Putamen (tissue), 1 donor: ENCODE results near the gene PRR29.
"Not testable (repeated sequence)": the region's sequence is repeated elsewhere in the genome, so short reads cannot be mapped to it uniquely, and the experiment has no call there.

Experiments
- DNase-seq: peaks from one replicate; pipeline ENCODE4 v3.0.0-alpha.2; 2016; ENCODE audit warnings: low spot score

PRR29 gene

DNA sequence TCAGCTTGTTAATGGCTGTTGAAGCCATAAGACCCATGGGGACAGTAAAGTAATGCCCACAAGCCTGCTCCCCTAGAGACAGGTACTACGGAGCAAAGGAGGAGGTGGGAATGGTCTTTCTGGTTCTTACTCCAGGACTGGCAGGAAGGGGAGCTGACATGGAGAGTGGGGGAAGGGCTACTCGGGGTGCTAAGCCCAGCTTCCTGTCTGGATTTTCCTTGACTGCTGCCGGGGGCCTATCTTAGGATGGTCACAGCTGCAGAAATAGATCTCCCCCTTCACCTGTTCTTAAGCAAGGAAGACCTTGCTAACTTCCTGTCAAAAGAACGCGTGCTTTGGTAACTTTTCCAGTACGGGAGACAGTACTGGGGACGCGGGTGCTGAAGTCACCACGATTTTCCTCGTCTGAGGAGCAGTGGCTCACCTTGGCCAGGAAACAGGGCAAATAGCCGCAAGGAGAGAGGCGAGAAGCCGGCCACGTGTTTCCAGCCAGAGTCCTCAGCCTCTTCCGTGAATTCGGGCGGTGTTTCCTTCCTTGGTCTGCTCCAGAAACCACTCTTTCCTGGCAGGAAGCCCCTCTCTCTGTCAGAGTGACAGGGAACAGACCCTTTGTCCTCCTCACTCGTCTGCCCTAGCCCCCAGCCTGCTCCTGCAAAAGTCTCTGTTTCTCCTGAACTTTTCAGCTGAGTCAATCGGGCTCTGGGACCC, 656 bp upstream of the PRR29 start:
- DNase-seq, result no peak

DNA sequence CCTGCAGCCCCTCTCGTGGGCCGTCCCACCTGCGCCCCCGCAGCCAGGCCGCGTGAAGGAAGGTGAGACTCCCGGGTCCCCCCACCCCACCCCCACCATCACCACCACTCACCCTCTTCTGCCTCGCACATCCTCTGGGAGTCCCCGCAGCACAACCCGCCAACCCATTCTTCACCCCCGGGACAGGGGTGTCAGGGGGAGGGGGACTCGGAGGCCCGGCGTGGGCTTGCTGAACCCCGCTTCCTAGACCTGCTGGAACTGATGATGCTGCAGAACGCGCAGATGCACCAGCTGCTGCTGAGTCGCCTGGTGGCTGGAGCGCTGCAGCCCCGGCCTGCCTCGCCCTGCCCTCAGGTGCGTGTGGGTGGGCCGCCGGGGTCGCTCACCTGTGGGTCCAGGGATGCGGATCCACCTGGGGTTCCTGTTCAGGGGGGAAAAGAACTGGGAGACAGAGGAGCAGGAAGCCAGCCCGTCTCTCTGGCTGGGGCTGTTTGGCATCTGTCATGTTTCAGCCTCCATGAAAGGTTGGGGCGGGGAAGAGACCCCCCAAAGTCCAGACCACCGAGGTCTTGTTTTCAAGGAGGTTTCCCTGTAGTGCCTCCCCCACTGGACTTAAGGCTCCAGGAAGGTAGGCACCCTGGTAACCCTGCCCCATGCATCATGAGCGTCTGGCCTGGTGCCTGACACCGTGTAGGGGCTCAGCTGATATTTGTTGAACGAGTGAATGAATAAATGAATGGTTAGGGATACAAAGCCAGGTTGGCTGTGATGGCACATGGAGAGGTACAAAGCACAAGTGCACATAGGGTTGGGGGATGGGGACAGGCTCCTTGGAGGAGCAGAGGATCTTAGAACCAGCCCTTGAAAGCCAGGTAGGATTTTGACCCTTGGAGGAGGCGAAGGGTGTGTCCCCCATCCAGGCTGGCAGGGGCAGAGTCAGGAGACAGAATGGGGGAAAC, 849 bp downstream of the PRR29 start:
- DNase-seq, result no peak

DNA sequence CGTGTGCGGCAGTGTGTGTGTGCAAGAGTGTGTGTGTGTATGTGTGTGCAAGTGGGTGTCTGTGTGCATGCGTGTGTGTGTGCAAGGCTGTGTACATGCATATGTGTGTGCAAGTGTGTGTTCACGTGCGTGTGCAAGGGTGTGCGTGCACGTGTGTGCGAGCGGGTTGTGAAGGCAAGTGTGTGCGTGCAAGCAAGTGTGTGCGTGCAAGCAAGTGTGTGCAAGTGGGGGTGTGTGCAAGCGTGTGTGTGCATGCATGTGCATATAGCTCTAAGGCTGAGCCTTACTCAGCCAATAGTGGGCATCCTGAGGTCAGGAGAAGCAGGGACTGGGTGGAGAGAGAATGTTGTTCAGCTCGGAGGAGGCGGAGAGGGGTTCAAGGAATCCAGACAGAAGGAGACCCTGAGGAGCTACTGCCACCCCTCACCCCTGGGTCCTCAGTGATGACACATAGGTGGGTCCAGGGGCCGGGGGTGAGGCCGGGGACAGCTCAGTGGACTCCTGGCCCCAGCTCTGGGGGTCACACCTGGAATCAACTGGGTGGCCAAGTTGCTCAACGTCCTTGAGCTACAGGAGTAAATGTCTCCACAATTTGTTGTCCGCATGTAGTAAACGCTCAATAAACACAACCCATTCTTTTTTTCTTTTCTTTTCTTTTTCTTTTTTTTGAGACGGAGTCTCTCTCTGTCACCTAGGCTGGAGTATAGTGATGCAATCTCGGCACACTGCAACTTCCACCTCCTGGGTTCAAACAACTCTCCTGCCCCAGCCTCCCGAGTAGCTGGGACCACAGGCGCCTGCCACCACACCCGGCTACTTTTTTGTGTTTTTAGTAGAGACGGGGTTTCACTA, 1.8 kb downstream of the PRR29 start:
- DNase-seq, result no peak

DNA sequence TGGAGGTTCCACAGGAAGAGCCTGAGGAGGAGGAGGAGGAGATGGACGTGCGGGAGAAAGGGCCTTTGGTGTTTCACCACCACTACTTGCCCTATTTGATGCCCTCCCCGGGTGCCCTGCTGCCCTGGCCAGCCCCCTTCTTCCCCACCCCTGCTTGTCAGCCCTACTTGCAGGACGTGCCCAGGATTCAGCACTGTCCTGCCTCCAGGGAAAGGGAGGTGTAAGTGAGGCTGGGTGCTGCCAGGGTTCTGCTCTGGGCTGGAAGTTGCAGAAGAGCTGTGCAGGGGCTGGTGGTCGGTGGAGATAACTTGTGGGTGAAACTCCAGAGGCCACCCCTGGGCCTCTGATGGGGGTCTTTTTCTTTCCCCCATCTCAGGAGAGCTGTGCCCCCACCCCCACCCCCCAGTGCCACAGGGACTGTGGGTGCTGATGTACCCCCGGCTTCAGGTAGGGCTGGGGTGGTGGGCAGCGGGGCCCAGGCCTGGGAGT, 3.0 kb downstream of the PRR29 start:
- DNase-seq, result no peak

DNA sequence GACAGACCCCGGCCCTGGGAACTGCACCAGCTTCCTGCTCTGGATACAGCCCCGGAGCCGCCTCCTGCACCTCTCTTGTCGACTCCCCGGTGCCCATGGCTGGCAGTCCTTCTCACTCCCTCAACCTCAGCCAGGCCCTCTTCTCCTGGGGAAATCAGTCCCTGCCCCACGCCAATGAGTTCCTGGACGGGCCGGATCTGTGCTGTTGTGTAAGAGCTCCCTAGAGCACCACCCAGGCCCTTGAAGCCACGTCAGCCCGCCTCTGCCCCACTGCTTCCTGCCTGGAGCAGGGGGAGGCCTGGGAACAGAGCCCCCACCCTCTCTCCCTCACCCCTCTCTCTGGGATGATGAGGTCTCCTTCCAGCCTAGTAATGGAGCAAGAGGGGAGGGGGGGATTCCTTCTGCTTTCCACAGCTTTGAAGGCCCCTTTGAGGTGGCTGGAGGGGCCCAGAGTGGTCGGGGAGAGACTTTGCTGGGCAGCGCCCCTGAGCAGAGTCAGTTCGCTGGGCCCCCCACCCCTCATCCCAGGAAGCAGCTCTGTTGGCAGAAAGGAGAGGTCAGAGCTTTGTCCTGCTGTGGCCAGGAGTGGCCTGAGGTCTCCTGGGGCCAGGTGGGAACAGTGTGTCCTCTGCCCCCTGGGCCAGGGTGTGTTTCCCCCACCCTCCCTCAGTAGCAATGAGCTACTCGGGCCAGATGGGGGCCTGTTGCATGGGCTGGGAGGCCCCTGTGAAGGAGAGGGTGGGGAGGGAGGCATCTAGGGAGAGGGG, 3.8 kb downstream of the PRR29 start:
- DNase-seq, result no peak

DNA sequence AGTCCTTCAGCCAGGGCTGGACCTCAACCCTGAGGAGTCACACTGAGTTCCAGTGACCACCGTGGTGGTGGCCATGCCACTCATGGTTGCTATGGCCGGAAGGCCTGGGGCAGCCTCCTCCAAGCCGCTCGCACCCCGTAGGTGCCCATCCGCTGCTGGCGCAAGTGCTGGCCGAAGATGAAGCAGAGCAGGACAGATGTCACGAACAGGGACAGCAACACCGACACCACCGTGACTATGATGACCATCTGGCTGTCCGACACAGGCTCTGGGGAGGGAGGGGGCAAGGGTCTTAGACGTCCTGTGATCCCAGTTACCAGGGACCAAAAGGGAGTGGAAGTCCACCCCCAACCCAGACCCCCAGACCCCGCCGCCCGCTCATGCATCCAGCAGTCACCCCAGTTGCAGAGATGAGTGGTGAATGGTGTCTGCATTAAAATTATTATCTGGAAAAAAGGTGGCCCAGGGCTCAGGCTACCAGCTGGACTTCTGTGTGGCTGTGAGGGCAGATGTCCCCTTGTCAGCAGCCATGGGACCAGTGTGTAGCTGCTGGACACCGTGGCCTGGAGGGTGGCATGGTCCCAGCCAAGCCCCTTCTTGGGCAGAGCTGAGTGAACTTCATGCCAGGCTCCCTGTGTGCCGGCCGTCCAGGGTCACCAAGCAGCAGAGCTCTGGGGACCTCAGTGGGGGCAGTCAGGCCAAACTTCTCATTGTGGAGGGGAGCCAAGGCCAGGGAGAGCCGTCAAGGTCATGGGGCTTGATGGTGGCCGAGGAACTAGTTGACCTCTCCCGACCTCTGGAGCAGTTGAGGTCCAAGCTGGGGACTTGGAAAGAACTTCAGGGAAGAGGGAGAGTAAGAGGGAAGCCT, 4.7 kb downstream of the PRR29 start:
- no peak for DNase-seq

DNA sequence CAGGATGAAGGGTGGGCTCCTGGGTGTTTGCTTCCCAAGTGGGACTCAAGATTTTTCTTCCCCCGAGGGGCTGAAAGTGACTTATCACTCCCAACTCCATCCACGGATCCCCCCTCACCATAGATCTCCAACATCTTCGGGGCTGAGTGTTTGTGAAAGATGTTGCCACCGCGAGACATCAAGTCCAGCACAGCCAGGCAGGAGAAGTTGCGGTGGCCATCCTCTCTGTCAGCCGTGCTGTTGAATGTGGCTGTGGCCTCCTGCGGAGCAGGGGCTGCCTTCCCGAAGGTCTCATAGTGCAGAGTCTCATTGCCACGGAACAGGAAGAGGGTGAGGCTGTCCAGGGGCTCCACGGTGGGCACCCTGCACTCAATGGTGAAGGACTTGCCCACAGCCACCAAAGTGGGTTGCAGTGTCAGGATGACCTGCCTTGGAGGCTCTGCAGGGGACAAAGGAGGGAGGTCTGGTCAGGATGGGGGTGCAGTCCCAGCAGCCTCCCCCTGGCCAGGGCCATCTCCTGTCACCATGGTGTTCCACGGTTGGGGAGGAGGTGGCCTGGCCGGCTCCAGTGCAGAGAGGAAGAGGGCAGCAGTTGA, 5.5 kb downstream of the PRR29 start:
- DNase-seq, result no peak

DNA sequence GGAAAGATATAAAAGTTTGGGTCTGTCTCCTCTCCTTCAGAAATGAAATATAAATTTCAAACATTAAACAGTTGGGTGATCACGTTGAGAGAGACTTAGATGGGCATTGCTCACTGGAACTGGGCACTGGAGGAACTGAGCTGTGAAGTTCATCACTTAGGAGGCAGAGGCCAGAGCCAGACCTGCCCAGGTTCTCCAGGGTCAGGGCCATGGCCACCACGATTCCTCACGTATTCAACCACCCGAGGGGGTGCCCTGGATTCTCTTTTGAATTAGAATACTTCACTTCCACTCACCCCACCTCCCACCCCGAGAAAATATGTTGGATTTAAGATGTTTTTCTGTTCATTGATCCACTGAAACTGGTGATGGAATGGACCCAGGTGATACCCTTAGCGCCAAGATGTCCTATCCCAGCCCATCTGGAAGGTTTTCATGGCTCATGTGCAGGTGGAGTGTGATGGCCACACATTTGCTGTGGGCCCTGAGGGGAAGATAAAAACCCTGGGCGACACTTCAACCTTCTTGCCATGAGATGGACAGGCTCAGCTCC, 6.1 kb downstream of the PRR29 start:
- no peak for DNase-seq

DNA sequence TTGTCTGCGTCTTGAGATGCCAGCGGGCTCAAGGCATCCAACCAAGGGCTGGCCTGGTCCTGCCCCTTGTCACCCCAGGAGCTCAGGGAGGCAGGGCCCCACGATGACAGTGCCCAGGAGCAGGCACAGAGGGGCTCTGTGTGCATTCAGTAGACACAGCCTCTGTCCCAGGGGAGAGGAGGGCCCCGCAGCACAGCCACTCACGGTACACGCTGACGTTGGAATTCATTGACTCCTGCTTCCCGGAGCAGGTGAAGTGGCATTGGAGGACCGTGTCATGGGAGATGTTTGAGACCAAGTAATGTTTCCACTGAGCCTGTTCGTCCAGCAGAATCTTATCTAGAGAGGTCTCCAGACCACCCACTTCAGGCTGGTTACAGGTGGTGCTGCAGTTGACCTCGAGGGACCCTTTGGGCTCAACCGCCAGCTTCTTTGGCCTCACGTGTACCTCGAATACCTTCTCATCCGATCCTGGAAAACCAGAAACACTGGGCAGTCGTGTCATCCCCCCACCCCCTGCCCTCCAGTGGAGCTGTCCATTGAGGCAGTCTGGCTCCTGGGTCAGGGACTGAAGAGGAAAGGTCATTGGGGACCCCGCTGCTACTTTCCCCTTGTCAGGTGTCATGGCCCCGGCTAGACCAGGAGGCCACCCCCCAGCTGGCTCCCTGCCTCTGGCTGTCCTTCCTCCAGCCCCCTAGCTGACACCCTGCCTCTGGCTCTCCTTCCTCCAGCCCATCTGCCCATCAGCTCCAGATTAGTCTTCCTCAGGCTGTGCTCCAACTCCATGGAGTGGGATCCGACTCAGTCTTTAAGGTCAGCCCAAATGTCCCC, 7.0 kb downstream of the PRR29 start:
- no peak for DNase-seq

DNA sequence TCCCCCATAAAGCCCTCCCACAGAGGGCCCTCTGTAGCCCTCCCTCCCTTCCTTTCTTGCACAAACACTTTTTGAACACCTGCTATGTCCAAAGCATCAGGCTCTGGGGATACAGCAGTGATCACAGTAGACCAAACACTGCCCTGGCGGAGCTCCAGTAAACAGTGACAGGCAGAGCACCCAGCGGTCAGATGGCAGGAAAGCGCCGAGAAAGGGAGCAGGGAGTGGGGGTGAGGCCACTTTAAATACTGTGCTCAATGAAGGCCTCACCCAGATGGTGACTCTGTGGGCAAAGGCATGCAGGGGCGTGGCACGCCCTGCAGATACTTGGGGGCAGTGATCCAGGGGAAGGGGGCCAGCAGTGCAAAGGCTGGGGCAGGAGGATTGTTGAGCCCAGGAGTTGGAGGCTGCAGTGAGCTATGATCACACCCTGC, 7.6 kb downstream of the PRR29 start:
- DNase-seq, result no peak

DNA sequence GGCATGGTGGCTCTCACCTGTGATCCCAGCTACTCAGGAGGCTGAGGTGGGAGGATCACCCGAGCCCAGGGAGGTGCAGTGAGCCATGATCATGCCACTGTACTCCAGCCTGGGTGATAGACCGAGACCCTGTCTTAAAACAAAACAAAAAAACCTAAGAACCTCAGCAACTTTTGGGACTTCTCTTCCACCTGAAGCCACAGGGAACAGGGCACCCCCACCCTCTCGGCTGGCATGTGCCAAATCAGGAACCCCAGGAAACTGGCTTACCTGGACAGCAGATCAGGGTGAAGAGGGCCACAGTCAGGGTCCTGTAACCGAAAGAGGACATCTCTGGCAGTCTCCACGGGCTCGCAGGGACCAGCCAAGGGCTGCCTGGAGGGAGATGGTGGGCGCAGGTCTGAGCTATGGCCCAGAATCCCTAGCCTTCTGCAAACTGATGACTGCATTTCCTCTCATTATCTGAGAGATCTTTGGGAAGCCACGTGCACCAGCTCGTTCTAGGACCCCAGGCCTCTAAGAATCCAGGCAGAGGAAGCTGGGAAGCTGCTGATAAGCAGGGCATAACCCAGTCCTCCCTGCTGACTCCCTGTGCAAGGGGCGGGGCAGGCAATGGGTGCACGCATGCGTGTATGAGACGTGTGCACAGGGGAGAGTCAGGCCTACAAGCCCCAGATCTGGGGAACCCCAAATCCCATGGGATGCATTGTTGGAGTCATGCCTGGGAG, 8.4 kb downstream of the PRR29 start:
- no peak for DNase-seq

DNA sequence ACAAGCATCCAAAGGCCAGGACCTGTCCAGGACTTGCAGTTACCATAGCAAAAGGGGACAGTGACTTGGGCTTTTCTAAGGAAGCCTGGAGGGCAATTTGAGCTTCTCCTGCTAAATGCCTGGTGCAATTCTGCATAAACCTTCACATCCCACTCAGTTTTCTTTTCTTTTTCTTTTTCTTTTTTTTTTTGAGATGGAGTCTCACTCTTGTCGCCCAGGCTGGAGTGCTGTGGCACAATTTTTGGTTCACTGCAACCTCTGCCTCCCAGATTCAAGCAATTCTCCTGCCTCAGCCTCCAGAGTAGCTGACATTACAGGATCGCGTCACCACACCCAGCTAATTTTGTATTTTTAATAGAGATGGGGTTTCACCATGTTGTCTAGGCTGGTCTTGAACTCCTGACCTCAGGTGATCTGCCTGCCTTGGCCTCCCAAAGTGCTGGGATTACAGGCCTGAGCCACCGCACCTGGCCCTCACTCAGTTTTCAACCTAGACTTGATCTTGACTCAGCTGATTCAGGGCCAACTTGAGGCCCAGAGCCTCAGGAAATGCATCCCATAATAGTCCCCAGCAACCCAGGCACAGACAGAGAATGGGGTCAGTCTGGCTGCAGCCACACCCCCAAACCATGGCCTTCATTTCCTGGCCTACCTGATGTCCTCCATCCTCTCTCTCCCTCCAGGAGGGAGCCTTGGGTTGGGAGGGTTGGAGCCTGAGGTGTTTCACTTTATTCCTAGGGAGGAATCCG, 9.1 kb downstream of the PRR29 start:
- not testable (repeated sequence) for DNase-seq

DNA sequence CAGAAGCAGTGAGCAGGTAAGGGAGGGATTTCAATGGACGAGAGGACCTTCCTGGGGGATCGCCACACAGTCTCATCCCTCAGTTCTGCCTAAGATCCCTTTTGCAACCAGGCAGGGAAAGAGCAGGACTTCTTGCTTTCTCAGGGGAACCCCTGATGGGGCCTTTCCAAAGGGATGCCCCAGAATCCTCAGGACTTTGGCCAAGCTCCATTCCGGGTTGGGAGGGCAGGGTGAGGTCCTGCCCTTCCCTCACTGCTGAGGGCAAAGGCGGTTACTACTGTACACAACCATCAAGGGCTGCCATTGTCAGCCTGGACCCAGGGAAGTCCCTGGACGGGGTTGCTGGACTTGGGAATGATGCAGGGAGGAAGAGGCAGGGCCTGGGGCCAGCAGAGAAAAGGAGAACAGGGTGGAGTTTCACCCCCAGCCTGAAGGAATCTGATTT, 9.7 kb downstream of the PRR29 start:
- no peak for DNase-seq

DNA sequence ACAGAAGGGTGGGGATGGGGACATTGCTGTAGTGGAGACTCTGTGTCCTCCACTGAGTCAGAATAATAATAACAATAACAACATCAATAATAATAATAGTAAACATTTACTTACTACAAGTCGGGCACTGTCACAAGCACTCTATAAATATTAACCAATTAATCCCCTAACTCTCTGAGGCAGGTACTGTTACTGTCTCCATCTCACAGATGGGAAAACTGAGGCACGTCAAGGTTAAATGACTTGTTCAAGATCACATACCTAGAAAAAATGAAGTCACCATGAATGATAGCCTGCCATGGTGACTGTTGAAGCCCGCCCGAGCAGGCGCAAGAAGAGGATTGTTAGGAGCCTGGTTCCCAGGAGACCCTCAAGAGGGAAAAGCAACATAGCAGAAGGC, 10.2 kb downstream of the PRR29 start:
- DNase-seq, result no peak

DNA sequence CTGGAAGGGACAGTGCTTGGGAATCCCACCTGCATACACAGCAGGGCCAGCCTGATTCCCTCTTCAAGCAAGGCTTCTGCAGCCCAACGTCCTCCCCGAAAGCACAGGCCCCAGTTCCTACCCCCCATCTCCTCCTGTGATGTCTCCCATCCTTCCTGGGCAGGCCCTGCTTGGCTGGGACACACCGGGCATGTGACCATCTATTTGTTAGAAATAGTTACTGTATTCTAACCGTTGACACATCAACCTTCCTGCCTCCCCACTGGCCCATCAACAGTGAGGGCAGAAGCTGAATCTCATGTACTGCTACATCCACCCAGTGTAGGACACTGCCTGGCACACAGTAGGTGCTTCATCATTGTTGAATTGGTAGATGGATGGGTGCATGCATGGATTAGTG, 10.7 kb downstream of the PRR29 start:
- no peak for DNase-seq

DNA sequence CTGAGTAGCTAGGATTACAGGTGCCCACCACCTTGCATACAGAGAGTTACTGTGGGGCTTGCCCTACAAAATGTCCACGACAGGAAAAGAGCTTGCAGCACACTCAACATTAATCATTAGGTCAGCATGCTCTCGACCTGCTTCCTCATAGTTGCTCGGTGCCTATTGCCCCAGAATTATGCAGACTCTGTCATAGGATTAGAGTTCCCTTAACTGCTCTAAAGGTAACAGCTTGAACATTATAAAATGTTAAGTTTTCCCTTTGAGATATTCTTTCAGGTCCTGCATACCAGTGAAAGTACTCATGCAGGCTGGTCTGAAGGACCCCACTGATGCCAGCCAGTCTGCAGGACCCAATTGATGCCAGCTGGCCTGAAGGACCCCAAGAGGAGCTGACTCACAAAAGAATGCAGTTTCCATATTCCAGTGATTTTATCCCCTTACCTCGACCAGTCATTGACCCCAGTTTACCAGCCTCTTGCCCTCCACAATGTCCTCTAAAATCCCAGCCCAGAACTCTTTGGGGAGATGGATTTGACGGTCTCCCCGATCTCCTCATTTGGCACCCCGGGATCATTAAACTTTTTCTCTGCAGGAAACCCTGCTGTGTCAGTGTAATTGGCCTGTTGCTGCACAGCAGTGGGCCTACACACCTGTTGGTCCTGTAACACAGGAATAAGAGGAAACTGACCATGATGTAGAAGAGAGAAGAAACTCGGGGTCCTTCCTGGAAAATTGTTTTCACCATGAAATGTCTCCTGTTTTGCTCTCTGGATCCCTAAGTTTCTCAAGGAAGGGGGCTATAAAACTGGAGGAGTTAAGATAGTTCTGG, 11.6 kb downstream of the PRR29 start:
- no peak for DNase-seq
